Stimulated activated CD4-positive, alpha-beta T cell treated with anti-CD3 and anti-CD28 coated beads, Interleukin-4, amount 100 ng/mL, for 24 hours (primary cell): ENCODE data around the gene MPHOSPH9.
"Not testable (repeated sequence)": the region's sequence is repeated elsewhere in the genome, so short reads cannot be mapped to it uniquely, and the experiment has no call there.

ENCODE experiments used
- DNase-seq: peaks from one replicate; pipeline ENCODE4 v3.0.0-alpha.2; 2020

The MPHOSPH9 gene

GRCh38 chr12:123227581-123228258, 5.2 kb downstream of the MPHOSPH9 start:
- no peak for DNase-seq

GRCh38 chr12:123225443-123225842, 7.5 kb downstream of the MPHOSPH9 start:
- no peak for DNase-seq

GRCh38 chr12:123223241-123223668, 9.7 kb downstream of the MPHOSPH9 start:
- DNase-seq, result peak; percentile 61

- not testable (repeated sequence) for DNase-seq
Measured at GRCh38 chr12:123207815-123208214, 25.1 kb downstream of the MPHOSPH9 start.

- not testable (repeated sequence) for DNase-seq
Measured at GRCh38 chr12:123206794-123207193, 26.1 kb downstream of the MPHOSPH9 start.

- DNase-seq, result peak; percentile 7
Measured at GRCh38 chr12:123200414-123200813, 32.5 kb downstream of the MPHOSPH9 start.

- no peak for DNase-seq
Measured at GRCh38 chr12:123199936-123200335, 33.0 kb downstream of the MPHOSPH9 start.

- no peak for DNase-seq
Measured at GRCh38 chr12:123187637-123188036, 45.3 kb downstream of the MPHOSPH9 start.

- DNase-seq, result no peak
Measured at GRCh38 chr12:123180171-123180570, 52.8 kb downstream of the MPHOSPH9 start.

- no peak for DNase-seq
Measured at GRCh38 chr12:123171967-123172366, 61.0 kb downstream of the MPHOSPH9 start.

GRCh38 chr12:123167329-123167728, 65.6 kb downstream of the MPHOSPH9 start:
- DNase-seq, result no peak

GRCh38 chr12:123165537-123165936, 67.4 kb downstream of the MPHOSPH9 start:
- no peak for DNase-seq

GRCh38 chr12:123164710-123165261, 68.2 kb downstream of the MPHOSPH9 start:
- no peak for DNase-seq

GRCh38 chr12:123164222-123164621, 68.7 kb downstream of the MPHOSPH9 start:
- DNase-seq, result no peak

- no peak for DNase-seq
Measured at GRCh38 chr12:123163227-123163626, 69.7 kb downstream of the MPHOSPH9 start.

- DNase-seq, result no peak
Measured at GRCh38 chr12:123160801-123161487, 72.0 kb downstream of the MPHOSPH9 start.

GRCh38 chr12:123153906-123154305, 79.0 kb downstream of the MPHOSPH9 start:
- no peak for DNase-seq

GRCh38 chr12:123152833-123153232, 80.1 kb downstream of the MPHOSPH9 start:
- no peak for DNase-seq

GRCh38 chr12:123151457-123152454, 81.2 kb downstream of the MPHOSPH9 start:
- no peak for DNase-seq

- peak; percentile 52 for DNase-seq
Measured at GRCh38 chr12:123150744-123151456, 82.0 kb downstream of the MPHOSPH9 start, which contains the start of gene PITPNM2. PITPNM2 (minus strand) TSS chr12:123151090; CDS start chr12:123034590, 116,500 bp downstream.

GRCh38 chr12:123150275-123150743, 82.6 kb downstream of the MPHOSPH9 start:
- DNase-seq, result peak; percentile 31
